Measurements from ENCODE around the gene ADAMTS17.

Gene ADAMTS17

GRCh38 chr15:99997112-99997651 lies 344.6 kb downstream of the ADAMTS17 start:
- DNase-seq (ENCODE audit: low read depth) = no peak

GRCh38 chr15:99996660-99997059 lies 345.1 kb downstream of the ADAMTS17 start:
- TF ChIP-seq CTCF (IDR thresholded peaks at IDR 0.05; ENCODE audit: low read length, missing control alignments) = no peak
- H3K4me3 ChIP-seq (replicated peaks; ENCODE audit: low read depth, low read length) = no peak overlapping the region
- DNase-seq (ENCODE audit: low read depth) = no peak

More at GRCh38 chr15:99997112-99997651, 344.6 kb downstream of the ADAMTS17 start:
- H3K4me3 ChIP-seq (replicated peaks; ENCODE audit: low read depth, low read length) = no peak overlapping the region
- no peak for TF ChIP-seq CTCF (IDR thresholded peaks at IDR 0.05; ENCODE audit: low read length, missing control alignments)

GRCh38 chr15:99995543-99995942 lies 346.2 kb downstream of the ADAMTS17 start:
- no peak overlapping the region for H3K4me3 ChIP-seq (replicated peaks; ENCODE audit: low read depth, low read length)
- DNase-seq (ENCODE audit: low read depth) = no peak
- TF ChIP-seq CTCF (IDR thresholded peaks at IDR 0.05; ENCODE audit: low read length, missing control alignments) = no peak

GRCh38 chr15:99994849-99995248 lies 346.9 kb downstream of the ADAMTS17 start:
- no peak for DNase-seq (ENCODE audit: low read depth)
- no peak overlapping the region for H3K4me3 ChIP-seq (replicated peaks; ENCODE audit: low read depth, low read length)
- TF ChIP-seq CTCF (IDR thresholded peaks at IDR 0.05; ENCODE audit: low read length, missing control alignments) = no peak

- no peak for TF ChIP-seq CTCF (IDR thresholded peaks at IDR 0.05; ENCODE audit: low read length, missing control alignments)
- no peak overlapping the region for H3K4me3 ChIP-seq (replicated peaks; ENCODE audit: low read depth, low read length)
- no peak for DNase-seq (ENCODE audit: low read depth)
Measured at GRCh38 chr15:99993681-99994131, 348.1 kb downstream of the ADAMTS17 start.

GRCh38 chr15:99993262-99993661 lies 348.5 kb downstream of the ADAMTS17 start:
- no peak overlapping the region for H3K4me3 ChIP-seq (replicated peaks; ENCODE audit: low read depth, low read length)
- no peak for DNase-seq (ENCODE audit: low read depth)
- TF ChIP-seq CTCF (IDR thresholded peaks at IDR 0.05; ENCODE audit: low read length, missing control alignments) = no peak

GRCh38 chr15:99992611-99993231 lies 349.1 kb downstream of the ADAMTS17 start:
- no peak overlapping the region for H3K4me3 ChIP-seq (replicated peaks; ENCODE audit: low read depth, low read length)
- no peak for TF ChIP-seq CTCF (IDR thresholded peaks at IDR 0.05; ENCODE audit: low read length, missing control alignments)
- no peak for DNase-seq (ENCODE audit: low read depth)
